PC-9 (cell line): ENCODE measurements around the gene MTIF2. TPM values are rescaled to one million over a fixed set of nuclear protein-coding genes. Genes with fewer than 3 reads are reported as not detected.

Experiments
- BruUV-seq: library from RNA; stranded (reverse); fragments of 400-500 nt; replicated peaks from 2 replicates; lab custom pipeline; 2021; lab: Mats Ljungman, UMichigan
- CTCF ChIA-PET: fragments of 300-600 bp; sonication (Branson Sonifier 250); formaldehyde crosslinking; loops from one replicate; lab custom pipeline; 2022; ENCODE audit warnings: antibody characterized with exemption; lab: Charles Lee
- POLR2A ChIA-PET: fragments of 300-600 bp; sonication (Branson Sonifier 250); formaldehyde crosslinking; loops from one replicate; lab custom pipeline; 2022; ENCODE audit warnings: antibody characterized with exemption; ENCODE audit not compliant: unreplicated experiment; lab: Charles Lee
- DNase-seq, 2 experiments: peaks; one replicate each; pipeline versions ENCODE4 v3.0.0 to v3.0.0-alpha.2; 2015 to 2022; ENCODE audit warnings: mixed read lengths in 1 of 2
- H2AFZ ChIP-seq: fragments of 200-600 bp; sonication (generic); 2 replicates; pipeline ENCODE4 v1.8.1; 2017; ENCODE audit warnings: antibody characterized with exemption
- H3F3A ChIP-seq: fragments of 200-600 bp; sonication (generic); 2 replicates; pipeline ENCODE4 v1.8.1; 2017; ENCODE audit warnings: antibody characterized with exemption, mild to moderate bottlenecking, low read depth; ENCODE audit not compliant: insufficient read depth
- H3K27ac ChIP-seq: fragments of 200-600 bp; sonication (generic); 2 replicates; pipeline ENCODE4 v1.6.1; 2016; ENCODE audit warnings: mixed run types
- H3K27me3 ChIP-seq: fragments of 200-600 bp; sonication (generic); 2 replicates; pipeline ENCODE4 v1.6.1; 2016; ENCODE audit warnings: low read depth, mixed run types; ENCODE audit not compliant: insufficient read depth
- H3K36me3 ChIP-seq: fragments of 200-600 bp; sonication (generic); 2 replicates; pipeline ENCODE4 v1.6.1; 2016; ENCODE audit warnings: low read depth, mixed run types
- H3K4me1 ChIP-seq: fragments of 200-600 bp; sonication (generic); replicated peaks from 2 replicates; pipeline ENCODE4 v1.6.1; 2016; ENCODE audit warnings: mixed run types; ENCODE audit not compliant: insufficient read depth
- H3K4me2 ChIP-seq: fragments of 200-600 bp; sonication (generic); 2 replicates; pipeline ENCODE4 v1.6.1; 2017; ENCODE audit warnings: mixed run types
- H3K4me3 ChIP-seq: fragments of 200-600 bp; sonication (generic); 2 replicates; pipeline ENCODE4 v1.6.1; 2016; ENCODE audit warnings: mixed run types
- H3K79me2 ChIP-seq: fragments of 200-600 bp; sonication (generic); 2 replicates; pipeline ENCODE4 v1.6.1; 2017; ENCODE audit warnings: low read depth, mixed run types
- H3K9me2 ChIP-seq: fragments of 200-600 bp; sonication (generic); 2 replicates; pipeline ENCODE4 v1.8.1; 2017; ENCODE audit warnings: mild to moderate bottlenecking; ENCODE audit not compliant: insufficient read depth
- H3K9me3 ChIP-seq: fragments of 200-600 bp; sonication (generic); 2 replicates; pipeline ENCODE4 v1.8.1; 2016; ENCODE audit warnings: low read depth; ENCODE audit not compliant: insufficient read depth
- H4K20me1 ChIP-seq: fragments of 200-600 bp; sonication (generic); 2 replicates; pipeline ENCODE4 v1.8.1; 2017; ENCODE audit not compliant: insufficient read depth
- CTCF ChIP-seq: fragments of 200-600 bp; sonication (generic); conservative IDR thresholded peaks from 2 replicates; pipeline ENCODE4 v1.6.1; 2017; ENCODE audit warnings: mixed run types, antibody characterized with exemption, mild to moderate bottlenecking, moderate library complexity
- EZH2 ChIP-seq: fragments of 200-600 bp; sonication (generic); IDR thresholded peaks from 2 replicates; pipeline ENCODE4 v1.8.0; 2017; ENCODE audit warnings: antibody characterized with exemption, low read depth
- intact Hi-C: fragments of 100-400 bp; cut with micrococcal nuclease; formaldehyde crosslinking; loops from one replicate; pipeline ENCODE4 v1.10.0; 2022; ENCODE audit not compliant: unreplicated experiment
- total RNA-seq: library from RNA; stranded (reverse); gene quantifications from 2 replicates; pipeline ENCODE4 v1.2.3, GENCODE V29; 2021

The MTIF2 gene
- total RNA-seq, 1 experiment from 2014 or later, result 52.0 TPM

DNA sequence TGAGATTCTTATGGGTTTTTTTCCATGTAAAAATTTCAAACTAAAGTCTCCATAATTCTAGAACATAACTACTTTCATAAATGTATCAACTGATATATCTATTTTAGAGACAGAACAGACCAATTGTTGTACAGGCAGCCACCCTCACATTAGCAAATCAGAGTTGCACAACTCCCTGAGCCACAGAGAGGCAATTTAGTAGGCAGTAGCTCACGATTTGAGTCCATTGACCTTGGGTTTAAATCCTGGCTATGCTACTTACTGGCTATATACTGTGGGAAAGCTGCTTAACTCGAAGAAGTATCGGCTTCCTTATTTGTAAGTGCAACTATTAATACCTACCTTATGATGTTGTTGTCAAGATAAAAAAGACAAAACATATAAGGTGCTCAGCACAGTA lies 16.2 kb downstream of the MTIF2 start:
- ChIA-PET POLR2A (interaction anchor here (0.6 kb wide), 1 partner anchor 384 kb away, joined by 5 read pairs; no protein-coding TSS in a partner anchor), CTCF (no interaction called here)
- TF ChIP-seq CTCF, result no peak
- no peak for TF ChIP-seq EZH2
- Histone ChIP-seq H3K79me2 (no peaks in the 10 kb centered on the region), H3K36me3 (peaks cover 34% of the 10 kb centered on the region), H3K9me3 (no peaks in the 10 kb centered on the region), H4K20me1 (no peaks in the 10 kb centered on the region), H3K9me2 (no peaks in the 10 kb centered on the region), H3K4me3 (no peak overlapping the region), H3K27me3 (no peaks in the 10 kb centered on the region), H3F3A (peaks cover 13% of the 10 kb centered on the region), H3K4me2 (no peak overlapping the region), H3K4me1 (no peaks in the 10 kb centered on the region), H3K27ac (no peak overlapping the region), H2AFZ (no peak overlapping the region)
- BruUV-seq, result no TSS peak
- no peak for DNase-seq
- intact Hi-C loops, result no loop called here

DNA sequence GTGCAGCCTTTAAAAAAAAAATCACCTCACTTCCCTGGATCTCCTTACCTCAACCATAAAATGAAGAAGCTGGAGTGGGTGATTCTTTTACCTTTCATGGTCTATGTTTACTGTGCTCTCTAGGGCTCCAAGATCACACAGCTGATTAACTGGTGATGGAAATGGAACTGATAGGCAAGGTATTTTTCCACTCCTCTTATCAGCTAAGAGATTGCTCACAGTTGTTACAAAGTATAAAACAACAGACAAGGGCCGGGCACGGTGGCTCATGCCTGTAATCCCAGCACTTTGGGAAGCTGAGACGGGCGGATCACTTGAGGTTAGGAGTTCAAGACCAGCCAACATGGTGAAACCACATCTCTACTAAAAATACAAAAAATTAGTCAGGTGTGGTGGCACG lies 22.0 kb downstream of the MTIF2 start:
- Histone ChIP-seq H3K79me2 (no peaks in the 10 kb centered on the region), H3K4me2 (no peak overlapping the region), H3K4me3 (no peak overlapping the region), H3K27me3 (no peaks in the 10 kb centered on the region), H4K20me1 (no peaks in the 10 kb centered on the region), H3K27ac (no peak overlapping the region), H2AFZ (no peak overlapping the region), H3F3A (peaks cover 10% of the 10 kb centered on the region), H3K4me1 (no peaks in the 10 kb centered on the region), H3K9me3 (no peaks in the 10 kb centered on the region), H3K9me2 (no peaks in the 10 kb centered on the region), H3K36me3 (peaks cover 23% of the 10 kb centered on the region)
- ChIA-PET POLR2A (no interaction called here), CTCF (interaction anchor here (0.6 kb wide), 1 partner anchor 302 kb away, joined by 3 read pairs; no protein-coding TSS in a partner anchor)
- BruUV-seq, result no TSS peak
- no peak for DNase-seq
- intact Hi-C loops, result no loop called here
- TF ChIP-seq EZH2, result no peak
- no peak for TF ChIP-seq CTCF

- CTCF ChIA-PET, result no interaction called here
- intact Hi-C loops, result no loop called here
- H3K4me1 ChIP-seq, result no peaks in the 10 kb centered on the region
- TF ChIP-seq EZH2, result no peak
- no peak for TF ChIP-seq CTCF
- H4K20me1 ChIP-seq, result no peaks in the 10 kb centered on the region
- no peak for DNase-seq
- H3K36me3 ChIP-seq, result peaks cover 17% of the 10 kb centered on the region
- H3K27ac ChIP-seq, result no peak overlapping the region
- POLR2A ChIA-PET, result no interaction called here
- BruUV-seq, result no TSS peak
- H3K9me3 ChIP-seq, result no peaks in the 10 kb centered on the region
- H3K4me2 ChIP-seq, result no peak overlapping the region
- no peaks in the 10 kb centered on the region for H3K9me2 ChIP-seq
- peaks cover 14% of the 10 kb centered on the region; the same call in 1 of the 2 replicates for H3F3A ChIP-seq
- no peaks in the 10 kb centered on the region for H3K79me2 ChIP-seq
- H3K4me3 ChIP-seq, result no peak overlapping the region
- no peak overlapping the region for H2AFZ ChIP-seq
- no peaks in the 10 kb centered on the region for H3K27me3 ChIP-seq
Measured at GRCh38 chr2:55245411-55245810, 23.6 kb downstream of the MTIF2 start.
